GM12891 (cell line): ENCODE results near the gene ZFPM1.

Experiments
- POLR2A ChIP-seq: IDR thresholded peaks from 2 replicates; pipeline ENCODE4 v1.6.1; 2011; ENCODE audit warnings: low read depth, low read length, control low read depth
- POLR2AphosphoS5 ChIP-seq: IDR thresholded peaks from 2 replicates; pipeline ENCODE4 v1.6.1; 2011; ENCODE audit warnings: low read depth, low read length, control low read depth
- TAF1 ChIP-seq: IDR thresholded peaks from 2 replicates; pipeline ENCODE4 v1.6.1; 2011; ENCODE audit warnings: low read depth, low read length, control low read depth

DNA sequence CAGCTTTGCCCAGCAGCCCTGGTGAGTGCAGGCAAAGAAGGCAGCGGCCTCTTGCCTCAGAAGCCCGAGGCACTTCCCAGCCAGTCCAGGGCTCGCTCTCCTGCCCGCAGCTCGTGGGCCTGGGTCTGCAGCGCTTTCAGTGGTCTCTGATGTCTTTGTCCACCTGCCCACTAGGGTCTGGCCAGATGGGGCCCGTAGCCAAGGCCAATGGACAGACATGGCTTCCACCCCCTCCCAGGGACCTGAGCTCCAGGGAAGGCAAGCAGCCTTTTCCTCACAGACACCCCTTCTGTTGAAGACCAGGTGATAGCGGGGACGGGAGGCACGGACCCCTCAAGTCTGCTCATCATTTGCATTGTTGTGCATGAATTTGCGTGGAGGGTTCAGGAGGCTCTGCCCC is 83.4 kb downstream of the ZFPM1 start:
- no peak for TF ChIP-seq TAF1
- no peak for TF ChIP-seq POLR2A
- no peak for TF ChIP-seq POLR2AphosphoS5
